Tibial artery (tissue), 4 donors: ENCODE results near the gene SLC9A4.

Experiments
- DNase-seq, 2 donors: peaks; one replicate each; pipeline ENCODE4 v3.0.0-alpha.2; 2019
- H3K27ac ChIP-seq, 2 donors: fragments of 200-600 bp; sonication (generic) in 1 of 2; 1 replicate in 1 of 2; 2 replicates in 1 of 2; pipeline ENCODE4 v1.5.1; 2018 to 2019; ENCODE audit warnings: mild to moderate bottlenecking in 1 of 2
- H3K27me3 ChIP-seq, 2 donors: fragments of 200-600 bp; sonication (generic) in 1 of 2; one replicate each; pipeline versions ENCODE4 v1.5.1 to v1.6.0; 2016 to 2019
- H3K36me3 ChIP-seq, 3 donors: fragments of 200-600 bp; sonication (generic) in 2 of 3; one replicate each; pipeline ENCODE4 v1.5.1; 2016 to 2019; ENCODE audit warnings: mild to moderate bottlenecking in 2 of 3
- H3K4me1 ChIP-seq, 4 donors: fragments of 200-600 bp; sonication (generic) in 2 of 4; 1 replicate in 3 of 4; 2 replicates in 1 of 4; pipeline ENCODE4 v1.5.1; 2016 to 2019
- H3K4me3 ChIP-seq, 2 donors: fragments of 200-600 bp; sonication (generic) in 1 of 2; 1 replicate in 1 of 2; 2 replicates in 1 of 2; pipeline ENCODE4 v1.5.1; 2018 to 2019; ENCODE audit warnings: mild to moderate bottlenecking in 2 of 2
- H3K9me3 ChIP-seq, 3 donors: fragments of 200-600 bp; sonication (generic) in 1 of 3; one replicate each; pipeline ENCODE4 v1.5.1; 2016 to 2019
- intact Hi-C: fragments of 100-400 bp; cut with DNase I; formaldehyde crosslinking; loops from one replicate; pipeline ENCODE4 v1.15.0; 2023; ENCODE audit warnings: low total_unique reads
- TF ChIP-seq, protein P1 (sequence below), 2 experiments: fragments of 200-600 bp in 1 of 2; fragments of 450-650 bp in 1 of 2; IDR thresholded peaks; one replicate each; pipeline ENCODE4 v1.5.1; 2017 to 2019; ENCODE audit warnings: antibody characterized with exemption in 2 of 2, mild to moderate bottlenecking in 1 of 2, moderate library complexity in 1 of 2

SLC9A4 gene

GRCh38 chr2:102527086-102527485 lies 54.1 kb downstream of the SLC9A4 start:
- no peak overlapping the region for H3K4me3 ChIP-seq
- intact Hi-C loops: no loop called here
- TF ChIP-seq, protein P1, sequence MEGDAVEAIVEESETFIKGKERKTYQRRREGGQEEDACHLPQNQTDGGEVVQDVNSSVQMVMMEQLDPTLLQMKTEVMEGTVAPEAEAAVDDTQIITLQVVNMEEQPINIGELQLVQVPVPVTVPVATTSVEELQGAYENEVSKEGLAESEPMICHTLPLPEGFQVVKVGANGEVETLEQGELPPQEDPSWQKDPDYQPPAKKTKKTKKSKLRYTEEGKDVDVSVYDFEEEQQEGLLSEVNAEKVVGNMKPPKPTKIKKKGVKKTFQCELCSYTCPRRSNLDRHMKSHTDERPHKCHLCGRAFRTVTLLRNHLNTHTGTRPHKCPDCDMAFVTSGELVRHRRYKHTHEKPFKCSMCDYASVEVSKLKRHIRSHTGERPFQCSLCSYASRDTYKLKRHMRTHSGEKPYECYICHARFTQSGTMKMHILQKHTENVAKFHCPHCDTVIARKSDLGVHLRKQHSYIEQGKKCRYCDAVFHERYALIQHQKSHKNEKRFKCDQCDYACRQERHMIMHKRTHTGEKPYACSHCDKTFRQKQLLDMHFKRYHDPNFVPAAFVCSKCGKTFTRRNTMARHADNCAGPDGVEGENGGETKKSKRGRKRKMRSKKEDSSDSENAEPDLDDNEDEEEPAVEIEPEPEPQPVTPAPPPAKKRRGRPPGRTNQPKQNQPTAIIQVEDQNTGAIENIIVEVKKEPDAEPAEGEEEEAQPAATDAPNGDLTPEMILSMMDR (IDR thresholded peaks at IDR 0.05): no peak
- H3K36me3 ChIP-seq: no peaks in the 10 kb centered on the region
- DNase-seq: no peak
- no peak overlapping the region for H3K27ac ChIP-seq
- no peaks in the 10 kb centered on the region for H3K4me1 ChIP-seq
- no peaks in the 10 kb centered on the region for H3K27me3 ChIP-seq
- H3K9me3 ChIP-seq: no peaks in the 10 kb centered on the region

GRCh38 chr2:102538491-102538890 lies 65.5 kb downstream of the SLC9A4 start:
- no peak for DNase-seq
- H3K9me3 ChIP-seq: no peaks in the 10 kb centered on the region
- TF ChIP-seq, protein P1 (IDR thresholded peaks at IDR 0.05): no peak
- intact Hi-C loops: no loop called here
- no peak overlapping the region for H3K27ac ChIP-seq
- no peaks in the 10 kb centered on the region for H3K4me1 ChIP-seq
- no peaks in the 10 kb centered on the region for H3K36me3 ChIP-seq
- H3K4me3 ChIP-seq: no peak overlapping the region
- no peaks in the 10 kb centered on the region for H3K27me3 ChIP-seq

GRCh38 chr2:102540882-102541281 lies 67.9 kb downstream of the SLC9A4 start:
- Histone ChIP-seq H3K4me1 (no peaks in the 10 kb centered on the region), H3K9me3 (no peaks in the 10 kb centered on the region), H3K27me3 (no peaks in the 10 kb centered on the region), H3K4me3 (no peak overlapping the region), H3K27ac (no peak overlapping the region), H3K36me3 (no peaks in the 10 kb centered on the region)
- intact Hi-C loops: no loop called here
- TF ChIP-seq, protein P1 (IDR thresholded peaks at IDR 0.05): no peak
- DNase-seq: no peak

DNA sequence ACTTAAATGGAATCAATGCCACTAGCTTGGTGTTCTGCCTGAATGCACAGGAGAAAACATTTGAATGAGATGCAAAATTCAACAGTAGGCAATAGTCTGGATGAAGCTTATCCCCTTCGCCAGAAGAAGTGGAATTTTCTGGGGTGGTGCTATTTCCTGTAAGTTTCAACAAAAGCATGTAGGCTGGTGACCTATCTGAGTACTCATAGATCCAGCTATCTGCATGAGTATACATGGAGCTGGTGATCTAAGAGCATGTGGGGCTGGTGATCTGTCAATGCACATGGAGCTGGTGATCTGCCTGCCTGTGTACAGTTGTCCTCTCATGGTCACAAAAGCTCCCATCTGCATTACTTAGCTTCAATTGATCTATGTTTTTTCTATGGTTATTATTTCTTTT lies 71.2 kb downstream of the SLC9A4 start:
- Histone ChIP-seq H3K36me3 (no peaks in the 10 kb centered on the region), H3K4me3 (no peak overlapping the region), H3K27me3 (no peaks in the 10 kb centered on the region), H3K9me3 (peaks cover 5 to 12% (median 8%) of the 10 kb centered on the region in 3 donors), H3K4me1 (no peaks in the 10 kb centered on the region), H3K27ac (no peak overlapping the region)
- intact Hi-C loops: no loop called here
- no peak for DNase-seq
- TF ChIP-seq, protein P1 (IDR thresholded peaks at IDR 0.05): no peak

- H3K36me3 ChIP-seq: no peaks in the 10 kb centered on the region
- H3K27me3 ChIP-seq: no peaks in the 10 kb centered on the region
- TF ChIP-seq, protein P1 (IDR thresholded peaks at IDR 0.05): no peak
- H3K9me3 ChIP-seq: peaks cover 5 to 17% (median 16%) of the 10 kb centered on the region in 3 donors
- no peak overlapping the region for H3K4me3 ChIP-seq
- intact Hi-C loops: no loop called here
- H3K27ac ChIP-seq: no peak overlapping the region
- DNase-seq: no peak
- no peaks in the 10 kb centered on the region for H3K4me1 ChIP-seq
Observed at GRCh38 chr2:102547462-102547861, 74.4 kb downstream of the SLC9A4 start.

GRCh38 chr2:102549027-102549426 lies 76.0 kb downstream of the SLC9A4 start:
- no peak for DNase-seq
- Histone ChIP-seq H3K4me3 (no peak overlapping the region), H3K27ac (no peak overlapping the region), H3K36me3 (no peaks in the 10 kb centered on the region), H3K27me3 (no peaks in the 10 kb centered on the region), H3K9me3 (peaks cover 5 to 17% (median 16%) of the 10 kb centered on the region in 3 donors), H3K4me1 (no peaks in the 10 kb centered on the region)
- intact Hi-C loops: no loop called here
- TF ChIP-seq, protein P1 (IDR thresholded peaks at IDR 0.05): no peak
